NCI-H1417 treated with DMSO at 0.1 percent for 48 hours (cell line): ENCODE data around the gene LYL1.

ENCODE experiments used
- DNase-seq: peaks from one replicate; lab custom pipeline; 2025; lab: John Stamatoyannopoulos, UW

The LYL1 gene

DNA sequence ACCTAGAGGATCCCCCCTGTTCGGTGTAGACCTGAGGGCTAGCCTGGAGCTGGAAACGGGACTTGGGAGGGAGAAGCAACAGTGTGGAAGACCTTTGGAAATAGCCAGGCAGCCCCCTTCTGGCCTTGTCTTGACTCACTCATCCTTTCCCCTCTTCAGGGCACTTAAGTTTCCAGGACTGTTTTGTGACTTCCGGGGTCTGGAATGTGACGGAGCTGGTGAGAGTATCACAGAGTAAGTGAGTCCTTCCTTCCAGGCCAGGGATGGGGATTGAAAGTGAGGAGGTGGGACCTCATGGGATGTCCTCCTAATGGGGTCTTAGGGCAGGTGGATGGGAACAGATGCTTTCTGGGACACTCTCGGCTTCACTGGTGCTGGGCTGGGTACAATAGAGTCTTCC is 29.4 kb downstream of the LYL1 start:
- DNase-seq, result no peak

DNA sequence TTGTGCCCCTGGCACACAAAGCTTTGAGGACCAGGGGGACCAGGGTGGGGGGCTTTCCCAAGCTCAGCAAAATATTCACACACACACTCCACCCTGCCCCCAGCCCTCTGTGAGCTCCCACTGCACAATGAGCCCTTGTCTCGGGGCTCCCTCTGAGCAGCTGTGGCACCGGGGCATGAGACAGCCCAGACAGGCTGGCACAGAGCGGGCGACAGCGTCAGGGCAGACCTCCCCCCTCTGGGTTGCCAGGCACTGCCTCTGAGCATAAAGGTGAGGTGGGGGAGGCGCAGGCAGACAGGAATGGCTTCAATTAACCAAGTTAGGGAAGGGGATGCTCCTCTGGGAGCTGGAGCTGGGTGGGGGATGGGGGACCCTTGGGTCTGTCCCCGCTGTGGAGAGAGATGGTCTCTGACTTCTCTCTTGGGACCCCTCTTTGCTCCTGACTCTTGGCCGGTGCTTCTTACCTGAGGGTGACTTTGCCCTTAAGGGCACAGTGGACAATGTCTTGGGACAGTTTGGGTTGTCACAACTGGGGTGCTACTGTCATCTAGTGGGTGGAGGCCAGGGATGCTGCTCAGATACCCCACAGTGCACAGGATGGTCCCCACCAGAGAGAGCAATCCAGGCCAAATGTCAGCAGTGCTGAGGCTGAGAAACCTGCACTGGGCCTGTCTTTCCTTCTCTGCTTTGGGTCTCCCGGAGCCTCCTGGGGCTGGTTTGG is 30.3 kb downstream of the LYL1 start:
- DNase-seq, result no peak

DNA sequence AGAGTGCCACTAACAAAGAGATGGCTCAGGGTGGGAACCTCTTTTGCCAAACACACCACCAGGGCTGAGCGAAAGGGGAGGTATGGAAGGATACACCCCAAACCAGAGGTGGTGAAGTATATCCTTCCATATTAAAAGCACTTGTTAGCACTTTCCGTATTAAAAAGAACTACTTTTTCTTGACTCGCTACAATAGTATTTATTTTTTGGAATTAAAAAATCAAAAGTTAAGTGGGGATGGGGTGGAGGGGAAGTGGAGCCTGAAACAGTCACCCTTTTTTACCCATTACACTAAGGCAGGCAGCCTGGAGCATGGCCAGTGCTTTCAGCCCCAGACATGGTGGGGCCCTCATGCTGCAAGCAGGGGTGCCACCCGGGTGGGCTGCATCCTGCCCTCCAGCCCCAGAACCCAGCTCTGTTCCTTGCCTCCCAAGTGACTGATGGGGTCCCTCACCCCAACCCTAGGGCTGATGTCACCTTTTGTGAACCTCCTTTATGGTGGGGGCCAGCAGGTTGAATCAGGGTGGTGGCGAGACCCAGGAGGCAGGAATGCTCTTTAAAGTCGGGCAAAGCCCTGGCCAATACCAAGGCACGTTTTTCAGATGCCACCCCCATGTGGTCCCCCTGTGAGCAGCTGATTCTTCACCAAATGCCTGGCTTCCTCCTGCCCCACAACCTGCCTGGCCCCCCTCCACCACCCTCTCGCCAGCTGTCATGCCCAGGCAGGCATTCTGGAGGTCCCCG is 31.0 kb downstream of the LYL1 start:
- no peak for DNase-seq

DNA sequence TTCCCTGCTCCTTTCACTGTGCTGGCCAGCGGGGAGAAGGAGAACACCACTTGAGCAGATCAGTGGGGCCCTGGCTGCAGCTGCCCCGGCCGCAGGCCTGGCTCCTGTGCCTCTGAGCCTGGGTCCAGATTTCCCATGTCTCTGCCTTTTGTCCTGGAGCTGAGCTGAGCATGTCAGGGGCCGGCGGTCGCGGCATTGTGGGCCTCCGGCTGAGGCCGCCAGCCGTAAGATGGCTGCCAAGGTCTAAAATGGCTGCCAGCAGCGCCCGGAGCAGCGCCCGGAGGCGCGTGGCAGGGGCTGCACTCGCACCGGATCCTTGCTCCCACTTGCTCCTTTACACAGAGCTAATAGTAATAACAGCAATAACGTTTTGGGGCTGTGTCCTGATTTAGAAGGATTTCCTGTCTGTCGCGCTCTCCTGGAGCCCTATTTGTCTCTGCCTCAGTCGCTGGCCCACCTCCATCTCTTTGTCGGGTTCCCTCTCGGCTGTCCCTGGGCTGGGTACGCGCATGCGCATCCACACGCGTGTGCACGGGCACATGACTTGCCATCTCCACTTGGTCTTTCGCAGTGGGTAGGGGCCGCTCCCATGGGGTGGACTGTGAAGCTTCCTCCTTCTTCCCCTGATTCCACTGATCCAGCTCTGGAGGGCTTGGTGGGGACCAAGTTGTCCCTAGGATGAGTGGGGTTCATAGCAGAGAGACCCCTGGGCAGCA is 32.1 kb downstream of the LYL1 start:
- DNase-seq, result no peak

DNA sequence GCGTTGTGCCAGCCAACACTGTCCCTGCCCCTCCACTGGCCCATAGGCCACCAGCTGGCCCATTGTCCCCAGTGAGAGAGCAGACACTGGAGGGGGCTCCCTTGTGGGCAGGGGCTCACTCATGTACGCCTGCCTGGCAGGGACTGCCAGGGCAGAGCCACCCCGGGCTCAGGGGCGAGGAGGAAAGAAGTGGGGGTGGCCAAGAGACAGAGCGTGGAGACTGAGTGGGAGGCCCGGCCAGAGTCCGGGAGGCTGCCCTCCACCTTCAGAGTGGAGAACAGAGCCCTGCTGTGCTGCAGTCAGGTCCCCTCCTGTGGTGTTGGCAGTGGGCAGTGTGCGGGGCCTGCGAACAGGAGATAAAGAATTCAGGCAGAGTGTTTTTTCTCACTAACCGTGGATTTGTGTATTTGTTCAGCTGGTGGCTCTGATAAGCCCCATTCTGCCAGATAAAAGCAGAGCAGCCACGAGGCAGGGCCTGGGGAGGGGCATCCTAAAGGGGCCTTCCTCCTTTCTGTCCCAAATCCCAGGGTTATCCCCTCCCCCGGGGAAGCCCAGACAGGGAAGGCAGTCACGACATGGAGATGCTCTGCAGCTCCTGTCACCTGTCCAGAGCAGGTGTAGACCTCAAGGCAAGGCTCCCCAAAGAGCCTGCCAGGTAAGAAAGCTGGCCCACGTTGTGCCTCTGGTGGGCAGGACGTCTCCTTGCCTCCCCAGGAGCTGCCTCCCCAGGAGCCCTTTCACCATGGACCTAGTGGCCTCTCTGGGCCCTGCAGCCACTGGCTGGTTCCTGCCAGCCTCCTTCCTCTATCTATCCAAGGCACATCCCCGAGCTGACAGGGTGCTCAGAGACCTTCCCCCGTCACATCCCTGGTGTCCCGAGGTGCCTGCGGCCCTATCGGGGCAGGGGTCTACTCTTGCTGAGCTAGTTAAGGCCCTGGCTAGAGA is 33.0 kb downstream of the LYL1 start:
- no peak for DNase-seq

DNA sequence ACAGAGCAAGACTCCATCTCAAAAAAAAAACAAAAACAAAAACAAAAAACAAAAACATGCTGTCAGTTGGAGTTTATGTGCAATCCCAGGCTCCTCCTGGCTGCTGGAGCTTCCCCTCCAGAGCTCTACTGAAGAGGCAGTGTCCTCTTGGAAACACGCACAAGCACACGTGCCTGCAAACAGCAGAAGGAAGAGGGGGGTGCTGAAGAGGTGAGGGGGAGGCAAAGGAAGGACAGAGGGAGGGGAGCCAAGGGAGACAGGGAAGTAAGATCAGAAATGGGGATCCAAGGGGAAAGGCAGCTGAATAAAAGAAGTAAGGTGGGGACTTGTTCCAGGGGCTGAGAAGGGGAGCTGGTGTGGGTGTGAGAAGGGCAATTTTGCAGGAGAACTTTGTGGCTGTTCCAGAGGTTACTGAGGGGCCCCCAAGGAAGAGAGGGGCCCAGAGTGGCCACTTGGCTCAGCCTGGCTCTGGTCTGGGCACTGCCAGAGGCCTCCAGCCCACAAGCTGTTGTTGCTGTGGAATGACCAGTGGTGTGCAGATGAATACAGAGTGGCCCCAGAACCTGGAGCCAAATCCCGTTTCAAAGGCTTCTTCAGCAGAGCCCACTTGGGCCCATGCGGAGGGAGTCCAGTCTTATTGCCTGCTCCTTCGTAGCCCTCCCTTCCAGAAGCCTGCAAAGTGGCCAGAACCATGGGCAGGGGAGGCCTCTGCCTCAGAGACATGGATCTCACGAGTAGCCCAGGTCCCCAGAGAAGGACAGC is 34.4 kb downstream of the LYL1 start:
- no peak for DNase-seq

DNA sequence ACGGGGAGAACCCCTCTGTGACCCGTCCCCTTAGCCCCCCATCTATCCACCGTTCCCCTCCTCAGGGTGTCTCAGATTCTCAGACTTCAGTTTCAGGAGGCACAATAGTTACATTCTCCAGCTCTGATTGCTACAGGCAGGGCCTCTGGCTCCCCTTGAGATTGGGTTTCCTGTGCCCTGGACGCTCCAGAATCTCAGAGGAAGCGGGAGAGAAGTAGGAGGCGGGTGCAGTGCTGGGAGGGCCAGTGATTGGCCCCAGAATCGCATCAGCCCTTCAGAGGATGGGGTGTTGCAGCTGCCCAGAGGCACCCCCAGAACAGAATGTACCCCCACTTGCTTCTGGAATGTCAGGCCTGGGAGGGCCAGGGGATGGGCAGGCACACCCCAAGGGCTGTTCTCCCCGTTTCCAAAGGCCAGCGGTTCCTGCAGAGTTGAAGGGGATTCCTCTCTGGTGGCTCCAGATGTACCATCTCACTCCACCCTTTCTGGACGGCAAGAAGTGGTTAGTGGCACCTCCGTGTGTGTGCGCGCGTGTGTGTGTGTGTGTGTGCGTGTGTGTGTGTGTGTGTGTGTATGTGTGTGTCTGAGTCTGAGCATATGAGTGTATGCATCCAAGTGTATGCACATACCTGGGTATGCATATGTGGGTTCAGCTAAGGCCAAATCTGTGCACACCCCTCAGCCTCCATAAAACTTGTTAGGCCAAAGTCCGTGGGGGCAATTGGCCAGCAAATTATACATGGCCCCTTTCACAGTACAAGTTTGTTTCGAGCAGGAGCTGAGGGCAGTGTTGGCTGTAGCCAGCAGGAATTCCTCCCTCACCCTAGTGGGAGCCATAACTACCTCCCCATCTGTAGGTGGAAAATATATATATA is 35.5 kb downstream of the LYL1 start:
- DNase-seq, result no peak

DNA sequence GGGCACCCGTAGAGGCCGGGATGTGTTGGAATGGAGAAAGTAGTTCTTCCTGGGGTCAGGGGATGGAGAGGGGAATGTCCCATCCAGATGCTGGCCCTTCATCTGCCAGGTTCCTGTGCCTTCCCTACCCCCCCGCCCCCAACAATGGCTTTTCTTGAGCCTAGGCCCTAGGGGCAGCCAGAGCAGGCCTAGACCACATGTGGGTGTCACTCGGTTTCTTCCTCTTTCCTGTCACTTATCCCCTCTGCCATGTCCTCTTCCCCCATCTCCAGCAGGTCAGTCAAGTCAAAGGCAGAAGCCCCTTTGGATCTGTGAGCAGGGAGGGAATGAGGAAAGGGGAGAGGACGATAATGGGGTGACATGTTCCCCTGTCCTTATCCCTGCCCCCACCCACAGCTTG is 36.4 kb downstream of the LYL1 start:
- DNase-seq, result no peak

DNA sequence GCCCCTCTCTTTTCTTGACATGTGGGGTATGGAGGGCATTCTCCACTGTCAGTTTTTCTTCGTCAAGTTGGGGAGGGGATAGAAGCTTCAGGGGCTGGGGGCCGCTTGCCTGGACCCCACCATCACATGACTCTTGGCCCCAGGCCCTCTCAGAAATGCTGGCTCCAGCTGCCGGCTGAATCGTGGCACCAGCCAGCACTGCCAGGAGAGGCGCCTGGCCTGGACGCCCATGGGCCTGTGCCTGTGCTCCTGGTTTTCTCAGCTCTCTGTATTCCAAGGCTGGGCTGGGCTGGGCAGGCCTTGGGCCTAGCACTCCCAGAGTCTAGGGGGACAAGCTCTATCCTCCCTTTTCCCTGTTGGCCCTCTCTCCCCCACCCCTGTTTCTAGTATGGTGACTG is 38.6 kb downstream of the LYL1 start:
- DNase-seq, result no peak

DNA sequence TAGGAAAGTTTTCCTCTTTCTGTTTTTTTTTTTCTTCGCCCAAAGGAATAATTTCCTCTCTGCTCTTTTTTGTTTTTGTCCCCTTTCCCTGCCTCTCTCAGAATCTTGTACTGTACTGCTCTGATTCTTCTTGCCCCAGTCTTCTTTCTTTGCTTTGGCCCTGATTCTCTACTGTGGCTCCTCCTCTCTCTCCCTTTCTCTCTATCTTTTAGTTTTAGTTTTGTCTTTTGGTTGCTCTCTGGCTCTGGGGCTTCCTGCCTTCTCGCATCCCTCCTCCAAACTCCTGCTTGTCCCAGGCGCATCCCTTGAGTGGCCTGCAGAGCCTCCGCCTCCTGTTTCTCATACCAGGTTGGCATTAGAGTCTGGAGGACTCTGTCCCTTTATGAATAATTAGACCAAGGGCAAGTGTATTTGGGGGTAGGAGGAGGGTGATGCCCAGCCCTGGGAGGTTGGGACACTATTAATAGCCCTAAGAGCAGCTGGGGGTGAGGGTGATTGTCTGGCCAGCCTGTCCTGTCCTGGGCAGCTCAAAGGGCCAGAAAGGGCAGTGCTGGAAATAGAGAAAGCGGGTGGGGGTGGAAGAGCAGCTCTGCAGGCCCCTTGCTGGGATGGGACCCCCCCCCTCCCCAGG is 39.1 kb downstream of the LYL1 start:
- no peak for DNase-seq

DNA sequence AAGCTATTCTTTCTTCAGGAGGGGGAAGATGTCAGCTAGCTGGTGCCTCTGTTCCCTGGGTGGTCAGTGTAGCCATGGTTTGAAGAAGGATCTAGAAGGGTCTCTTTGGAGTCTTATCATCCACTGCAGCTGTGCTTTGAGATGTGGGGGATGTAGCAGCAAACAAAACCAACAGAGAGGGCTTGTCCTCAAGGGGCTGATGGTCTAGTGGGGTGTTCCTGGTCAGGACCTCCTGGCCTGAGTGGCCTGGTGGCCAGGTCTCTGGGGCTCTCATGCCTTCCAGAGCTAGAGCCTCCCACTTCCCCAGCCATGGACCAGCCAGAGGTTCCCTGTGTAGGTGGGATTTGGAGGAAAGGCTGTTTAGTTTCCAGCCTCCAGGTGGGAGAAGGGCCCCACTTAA is 40.3 kb downstream of the LYL1 start:
- DNase-seq, result no peak

DNA sequence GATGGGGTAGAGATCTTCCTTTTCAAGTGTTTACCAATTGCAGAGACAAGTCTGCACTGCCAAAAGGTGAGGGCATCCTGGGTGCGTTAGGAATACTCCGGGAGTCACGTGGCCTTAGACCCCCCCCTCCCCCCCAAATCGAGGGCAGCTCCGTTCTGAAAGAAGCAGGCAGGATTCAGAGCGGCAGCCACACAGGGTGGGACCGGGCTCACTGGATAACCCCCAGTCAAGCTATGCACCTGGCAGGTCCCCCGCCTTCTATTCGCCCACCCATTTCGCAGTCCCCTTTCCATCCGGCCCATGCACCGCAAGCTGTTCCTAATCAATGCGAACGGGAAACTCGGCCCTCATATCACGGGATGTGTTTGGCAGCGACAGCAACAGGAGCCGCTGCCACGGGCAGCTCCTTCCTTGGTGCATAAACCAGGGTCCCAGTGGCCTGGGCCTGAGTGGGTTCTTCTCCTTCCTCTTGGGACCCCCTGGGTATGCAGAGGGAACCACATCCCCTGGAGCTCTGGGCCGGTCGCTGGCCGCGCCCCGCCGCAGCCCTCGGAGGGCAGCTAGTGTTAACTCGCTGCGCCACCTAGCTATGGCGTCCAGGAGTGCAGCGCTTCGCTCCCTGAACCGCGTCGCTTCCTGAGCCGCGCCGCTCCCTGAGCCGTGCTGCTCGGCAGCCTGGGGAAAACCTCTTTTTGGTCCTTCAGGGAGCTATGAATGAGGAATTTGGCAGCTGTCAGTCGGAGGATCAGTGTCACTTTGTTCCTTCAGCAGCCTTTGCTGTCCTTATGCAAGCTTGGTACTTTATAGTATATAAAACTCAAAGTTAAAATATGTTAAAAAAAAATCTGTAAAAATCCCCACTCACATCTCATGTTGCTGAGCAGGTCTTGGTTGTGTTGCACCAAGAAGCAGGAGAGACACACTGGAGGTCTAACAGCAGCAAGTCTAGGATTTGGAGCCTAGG is 41.4 kb downstream of the LYL1 start:
- peak; percentile 27 for DNase-seq

DNA sequence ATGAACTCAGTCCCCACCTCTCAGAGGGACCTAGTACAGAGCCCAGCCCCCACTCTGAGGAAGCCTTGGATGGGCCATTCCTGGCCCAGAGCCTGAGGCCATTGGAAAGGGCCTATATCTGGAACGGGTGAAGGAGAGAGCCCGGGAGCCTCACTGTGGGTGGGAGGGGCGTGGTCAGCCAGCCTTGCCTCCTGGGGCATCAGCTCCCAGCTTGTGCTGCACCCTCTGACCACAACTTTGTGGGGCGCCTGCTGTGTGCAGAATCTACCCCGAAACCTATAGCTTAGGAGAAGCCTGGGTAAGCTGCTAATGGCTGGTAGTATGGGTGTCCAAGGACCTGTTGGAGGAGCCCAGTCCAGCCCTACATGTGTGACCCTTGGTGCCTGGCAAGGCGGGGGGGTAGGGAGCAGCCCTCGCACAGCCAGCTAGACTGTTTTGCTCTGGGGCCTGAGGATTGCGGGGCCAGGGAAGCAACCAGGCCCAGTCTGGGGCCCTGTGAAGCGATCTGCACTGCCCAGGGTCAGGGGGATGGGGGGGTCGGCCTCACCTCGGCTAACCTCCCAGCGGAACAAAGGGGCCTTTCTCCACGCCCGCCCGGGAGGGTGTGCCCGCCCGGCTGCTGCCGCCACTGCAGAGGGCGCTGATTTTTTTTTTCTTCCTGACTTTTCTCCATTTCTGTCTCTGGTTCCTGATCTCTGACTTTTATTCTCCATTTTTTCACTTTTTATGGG is 42.3 kb downstream of the LYL1 start:
- no peak for DNase-seq

DNA sequence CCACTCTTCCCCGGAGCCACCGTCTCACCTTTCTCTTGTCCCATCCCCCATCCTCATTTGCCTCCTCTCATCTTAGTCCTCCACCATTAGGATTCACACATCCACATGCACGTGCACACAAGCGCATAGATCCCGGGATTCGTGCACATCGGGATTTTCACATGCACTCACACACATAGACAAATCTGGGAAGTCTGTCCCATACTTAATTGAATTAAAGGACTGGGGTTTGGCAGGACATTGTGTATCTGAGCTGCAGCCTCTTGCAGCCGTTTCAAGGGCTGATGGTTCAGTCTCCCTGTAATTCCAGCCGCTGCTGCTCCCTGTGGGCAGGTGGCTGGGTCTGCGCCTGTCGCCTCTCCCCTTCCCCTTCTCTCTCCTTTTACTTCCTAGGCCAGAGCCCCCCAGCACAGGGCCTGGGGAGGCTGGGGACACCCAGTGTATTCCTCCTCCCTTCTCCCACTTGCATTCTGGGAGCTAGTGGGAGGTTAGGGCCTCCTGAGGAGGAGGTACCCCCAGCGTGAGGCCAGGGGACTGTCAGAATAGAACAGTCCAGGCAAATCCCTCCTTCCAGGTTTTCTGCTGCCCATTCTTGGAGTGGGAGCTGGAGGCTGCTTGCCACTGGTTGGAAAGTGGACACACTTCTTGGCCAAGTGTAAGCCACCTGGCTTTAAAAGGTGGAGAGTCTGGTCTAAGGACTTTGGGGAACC is 43.6 kb downstream of the LYL1 start:
- DNase-seq, result no peak

DNA sequence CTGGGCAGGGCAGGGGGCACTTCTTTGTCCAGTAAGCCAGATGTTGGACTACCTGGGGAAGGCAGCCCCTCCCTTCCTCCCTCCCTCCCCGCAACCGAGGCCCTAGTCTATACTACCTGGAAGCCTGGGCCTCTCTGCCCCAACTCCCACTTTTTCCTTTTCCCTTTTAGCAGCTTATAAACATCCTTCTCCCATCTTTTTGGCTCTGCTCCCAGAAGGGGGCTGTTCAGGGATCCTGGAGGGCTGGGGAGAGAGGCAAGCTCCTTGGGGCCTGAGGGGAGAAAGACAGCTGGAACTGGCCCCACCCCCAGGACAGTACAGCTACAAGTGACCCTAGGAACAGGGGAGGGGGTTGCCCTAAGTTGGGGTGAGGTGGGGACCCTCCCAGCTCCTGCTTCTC is 44.9 kb downstream of the LYL1 start:
- DNase-seq, result no peak

DNA sequence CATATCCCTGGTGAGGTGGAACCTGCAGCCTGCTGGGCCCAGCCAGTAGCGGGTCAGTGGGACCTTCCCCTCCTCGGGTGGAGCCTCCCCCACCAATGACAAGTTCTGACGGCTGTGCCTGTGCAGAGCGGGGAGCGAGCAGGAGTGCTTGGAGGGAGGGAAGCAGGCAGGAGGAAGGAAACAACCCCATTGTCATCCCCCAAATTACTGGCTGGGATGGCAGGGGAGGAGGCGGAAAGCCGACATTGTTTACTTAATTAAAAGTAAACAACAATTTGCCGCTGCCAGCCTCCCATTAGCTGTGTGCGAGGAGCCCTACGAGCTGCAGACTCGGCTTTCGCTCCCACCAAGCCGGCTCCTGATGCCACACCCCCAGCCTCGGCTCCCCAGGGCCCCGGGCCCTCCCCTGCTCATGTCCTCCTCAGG is 45.5 kb downstream of the LYL1 start:
- DNase-seq, result peak; percentile 72

DNA sequence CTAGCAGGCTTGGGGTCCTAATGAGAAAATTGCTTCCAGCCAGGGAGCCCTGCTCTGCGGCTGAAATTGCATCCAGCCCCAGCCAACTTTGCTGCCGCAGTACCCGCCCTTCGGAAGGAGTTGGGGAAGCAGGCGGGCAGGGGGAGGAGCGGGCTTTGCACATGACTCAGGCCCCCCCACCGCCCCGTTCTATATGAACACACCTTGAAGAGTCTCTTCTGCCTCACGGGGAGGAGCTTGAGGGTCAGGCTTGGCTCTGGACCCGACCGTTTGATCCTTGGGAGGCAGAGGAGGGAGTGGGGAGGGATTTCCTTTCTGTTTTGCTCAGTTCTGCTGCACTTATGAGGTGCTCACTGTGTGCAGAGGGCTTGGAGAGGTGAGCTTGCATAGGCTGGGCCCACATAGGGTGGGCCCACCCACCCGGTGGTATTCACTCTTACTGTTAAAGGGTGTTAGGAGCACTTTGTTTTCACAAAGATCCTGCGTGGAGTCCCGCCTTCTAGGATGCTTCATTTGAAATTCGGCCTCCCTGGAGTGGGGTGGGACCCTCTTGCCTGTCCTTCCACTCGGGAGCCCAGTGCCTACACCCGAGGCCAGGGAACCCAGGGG is 46.5 kb downstream of the LYL1 start:
- DNase-seq, result no peak
